GM19023 (cell line): ENCODE results near the gene CENPU.
"Not testable (repeated sequence)": the region's sequence is repeated elsewhere in the genome, so short reads cannot be mapped to it uniquely, and the experiment has no call there.

Experiments used
- ATAC-seq: cut with Tn5 transposase; IDR thresholded peaks from one replicate; pipeline ENCODE4 v1.9.1; 2021; ENCODE audit warnings: mild to moderate bottlenecking, moderate library complexity; ENCODE audit not compliant: unreplicated experiment

Gene CENPU

DNA sequence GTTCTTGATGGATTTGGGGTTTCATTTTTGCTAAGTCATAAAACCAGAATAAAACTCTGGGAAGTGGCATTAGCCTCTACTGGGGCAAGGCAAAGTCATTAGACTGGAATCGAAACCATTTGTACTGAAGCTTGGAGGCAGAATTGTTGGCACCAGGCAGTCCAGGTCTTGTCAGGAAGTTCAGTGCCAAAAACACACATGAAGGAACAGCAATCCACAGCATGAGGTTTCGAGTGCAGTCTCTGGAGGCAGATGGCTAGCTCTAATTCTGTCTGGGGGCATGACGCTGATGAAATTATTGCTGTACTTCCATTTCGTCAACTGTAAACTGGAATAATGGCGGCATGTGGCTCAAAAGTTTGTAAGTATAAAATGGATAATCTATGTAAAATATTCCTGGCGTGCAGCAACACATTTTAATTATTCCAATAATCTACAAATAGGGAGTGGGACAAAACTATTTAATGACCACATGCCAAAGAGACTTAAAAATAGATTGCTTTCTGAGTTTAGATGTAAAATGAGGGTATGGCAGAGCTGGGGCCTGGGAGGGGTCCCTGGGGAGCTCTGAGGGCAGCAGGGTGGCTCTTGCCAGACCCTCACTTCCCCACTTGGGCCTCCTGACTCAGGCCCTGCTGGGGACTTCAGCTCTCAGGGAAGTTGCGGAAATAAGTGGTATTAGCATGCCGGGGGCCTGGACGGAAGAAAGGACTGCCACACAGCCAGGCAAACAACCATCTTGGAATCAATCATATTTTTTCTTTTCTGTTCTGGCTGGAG, 18.8 kb upstream of the CENPU start:
- no peak for ATAC-seq

GRCh38 chr4:184751585-184751956, 17.7 kb upstream of the CENPU start:
- no peak for ATAC-seq

GRCh38 chr4:184750926-184751584, 17.2 kb upstream of the CENPU start:
- ATAC-seq: no peak

DNA sequence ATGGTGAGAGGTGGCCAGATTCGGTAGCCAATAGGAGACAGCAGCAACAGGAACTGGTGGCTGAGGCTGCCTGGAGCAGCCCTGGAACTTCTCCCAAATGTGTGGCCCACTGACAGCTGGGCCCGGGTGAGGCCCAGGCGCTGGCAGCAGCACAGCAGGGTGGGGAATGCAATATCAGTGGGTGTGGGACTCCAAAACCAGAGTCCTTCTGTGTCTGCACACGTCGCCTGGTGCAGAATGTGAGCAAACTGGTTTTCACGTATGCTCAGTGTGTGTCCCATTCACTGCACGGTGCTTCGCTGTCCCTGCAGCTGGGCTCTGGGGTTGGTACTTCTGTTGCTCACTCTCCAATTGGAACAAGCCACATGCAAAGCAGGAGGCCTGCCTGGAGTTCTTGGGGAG, 14.4 kb upstream of the CENPU start:
- ATAC-seq: no peak

- no peak for ATAC-seq
Measured at GRCh38 chr4:184747034-184747830, 13.3 kb upstream of the CENPU start.

- no peak for ATAC-seq
Measured at GRCh38 chr4:184745831-184746795, 12.2 kb upstream of the CENPU start.

DNA sequence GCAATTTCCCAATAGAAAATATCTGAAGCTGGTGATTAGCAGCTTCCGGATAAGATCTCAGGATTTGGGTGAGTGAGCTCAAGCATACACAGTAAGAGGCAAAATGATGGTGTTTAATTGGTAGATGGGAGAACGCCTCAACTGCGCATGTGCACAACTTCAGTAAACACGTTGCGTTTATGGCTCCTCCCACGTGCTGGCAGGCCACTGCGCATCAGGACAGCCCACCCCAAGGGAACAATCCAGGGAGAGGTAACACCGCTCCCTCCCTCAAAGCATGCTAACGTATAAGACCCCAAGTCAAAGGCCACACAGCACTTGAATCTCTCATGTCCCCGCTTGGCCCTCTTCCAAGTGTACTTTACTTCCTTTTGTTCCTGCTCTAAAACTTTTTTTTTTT, 10.3 kb upstream of the CENPU start:
- no peak for ATAC-seq

DNA sequence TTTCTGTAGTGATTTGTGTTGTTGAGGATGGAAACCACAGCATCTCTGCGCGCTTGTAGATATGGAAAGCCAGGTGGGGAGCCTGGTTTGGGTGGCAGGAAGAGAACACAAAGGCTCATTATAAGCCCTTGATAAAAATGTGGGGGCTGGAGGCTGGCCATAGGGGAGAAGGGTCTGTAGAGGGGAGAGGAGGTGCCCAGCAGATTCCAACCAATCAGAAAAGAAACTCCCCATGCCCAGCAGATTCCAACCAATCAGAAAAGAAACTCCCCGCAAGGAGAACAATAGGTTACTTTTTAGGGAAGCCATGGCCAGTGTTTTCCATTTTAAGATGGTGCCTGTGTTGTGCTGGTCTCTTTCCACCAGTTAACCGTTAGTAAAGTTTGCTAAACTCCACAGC, 9.8 kb upstream of the CENPU start:
- no peak for ATAC-seq

DNA sequence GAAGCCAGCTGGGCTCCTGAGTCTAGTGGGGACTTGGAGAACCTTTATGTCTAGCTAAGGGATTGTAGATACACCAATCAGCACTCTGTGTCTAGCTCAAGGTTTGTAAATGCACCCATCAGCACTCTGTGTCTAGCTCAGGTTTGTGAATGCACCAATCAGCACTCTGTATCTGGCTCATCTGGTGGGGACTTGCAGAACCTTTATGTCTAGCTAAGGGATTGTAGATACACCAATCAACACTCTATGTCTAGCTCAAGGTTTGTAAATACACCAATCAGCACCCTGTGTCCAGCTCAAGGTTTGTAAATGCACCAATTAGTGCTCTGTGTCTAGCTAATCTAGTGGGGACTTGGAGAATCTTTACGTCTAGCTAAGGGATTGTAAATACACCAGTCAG, 7.8 kb upstream of the CENPU start:
- not testable (repeated sequence) for ATAC-seq

DNA sequence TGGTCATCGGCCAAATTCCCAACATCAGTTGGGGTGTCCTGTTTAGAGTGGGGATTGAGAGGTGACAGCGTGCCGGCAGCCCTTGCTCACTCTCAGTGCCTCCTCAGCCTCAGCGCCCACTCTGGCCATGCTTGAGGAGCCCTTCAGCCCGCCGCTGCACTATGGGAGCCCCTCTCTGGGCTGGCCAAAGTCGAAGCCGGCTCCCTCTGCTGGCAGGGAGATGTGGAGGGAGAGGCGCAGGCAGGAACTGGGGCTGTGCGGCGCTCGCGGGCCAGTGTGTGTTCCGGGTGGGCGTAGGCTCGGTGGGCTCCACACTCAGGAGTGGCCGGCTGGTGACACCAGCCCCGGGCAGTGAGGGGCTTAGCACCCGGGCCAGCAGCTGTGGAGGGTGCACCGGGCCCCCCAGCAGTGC, 7.1 kb upstream of the CENPU start:
- ATAC-seq: no peak

GRCh38 chr4:184739575-184739974, 5.7 kb upstream of the CENPU start:
- ATAC-seq: not testable (repeated sequence)

DNA sequence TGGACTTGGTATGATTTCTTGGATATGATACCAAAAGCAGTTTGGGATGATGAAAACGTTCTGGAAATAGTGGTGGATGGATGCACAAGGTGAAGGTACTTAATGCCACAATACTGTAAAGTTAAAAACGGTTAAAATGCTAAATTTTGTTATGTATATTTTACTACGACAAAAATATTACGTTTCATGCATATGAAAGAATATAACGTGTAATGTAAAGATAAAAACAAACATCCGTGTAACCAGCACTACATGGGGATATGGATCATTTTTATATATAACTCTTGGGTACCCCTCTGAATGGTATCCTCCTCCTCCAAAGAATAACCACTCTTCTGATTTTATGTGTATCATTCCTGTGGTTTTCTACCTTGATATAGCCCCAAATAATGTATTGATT, 862 bp upstream of the CENPU start:
- no peak for ATAC-seq

DNA sequence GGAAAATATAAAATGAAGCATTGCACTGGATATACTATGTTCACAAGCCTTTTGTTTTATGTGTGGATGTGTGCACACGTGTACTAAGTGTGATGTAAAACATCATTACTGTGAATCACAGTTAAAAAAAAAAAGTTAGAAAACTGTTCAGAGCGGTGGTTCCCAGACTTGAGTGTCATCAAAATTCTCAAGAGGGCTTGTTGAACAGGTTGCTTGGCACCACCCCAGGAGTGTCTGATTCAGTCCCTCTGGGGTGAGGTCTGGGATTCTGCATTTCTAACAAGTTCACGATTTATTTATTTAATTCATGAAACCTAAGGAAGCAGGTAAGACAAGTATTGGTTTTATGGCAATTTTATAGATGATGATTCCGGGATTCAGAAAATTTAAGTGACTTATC, 1.8 kb downstream of the CENPU start:
- ATAC-seq: no peak

GRCh38 chr4:184731056-184731455, 2.8 kb downstream of the CENPU start:
- ATAC-seq: no peak

DNA sequence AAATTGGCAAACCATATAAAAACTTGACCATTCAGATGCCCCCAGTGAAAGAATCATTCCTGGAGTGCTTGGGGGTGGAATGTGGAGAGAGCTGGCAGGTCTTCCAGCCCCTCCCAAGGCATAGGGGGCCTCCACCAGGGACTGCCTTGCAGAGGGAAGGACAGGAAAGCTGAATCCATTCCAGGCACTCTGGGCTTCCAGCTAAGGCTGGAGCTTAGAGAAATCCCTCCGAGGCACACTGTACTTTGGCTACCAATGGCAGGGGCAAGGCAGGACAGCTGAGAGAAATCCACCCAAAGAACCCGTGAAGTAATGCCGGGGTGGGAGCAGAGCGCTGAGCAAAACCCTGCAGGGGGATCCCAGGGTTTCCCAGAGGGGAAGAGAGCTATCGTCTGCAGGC, 4.0 kb downstream of the CENPU start:
- no peak for ATAC-seq

DNA sequence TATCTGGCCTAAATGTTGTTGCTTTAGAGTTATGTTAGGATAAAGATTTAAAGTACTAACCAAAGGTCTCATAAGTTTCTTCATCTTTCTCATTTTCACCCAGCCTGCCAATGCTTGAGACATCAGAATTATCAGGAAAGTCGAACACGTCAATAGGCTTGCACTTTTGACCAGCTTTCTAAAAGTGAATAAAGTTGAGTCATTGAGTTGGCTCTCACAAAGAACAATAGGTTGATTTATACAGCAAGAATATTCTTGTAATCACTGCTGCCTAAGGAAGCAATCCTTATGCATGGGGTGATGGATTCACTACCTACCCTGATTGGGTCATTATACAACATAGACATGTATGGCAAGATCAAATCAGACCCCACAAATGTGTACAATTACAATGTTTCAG, 5.0 kb downstream of the CENPU start:
- no peak for ATAC-seq

DNA sequence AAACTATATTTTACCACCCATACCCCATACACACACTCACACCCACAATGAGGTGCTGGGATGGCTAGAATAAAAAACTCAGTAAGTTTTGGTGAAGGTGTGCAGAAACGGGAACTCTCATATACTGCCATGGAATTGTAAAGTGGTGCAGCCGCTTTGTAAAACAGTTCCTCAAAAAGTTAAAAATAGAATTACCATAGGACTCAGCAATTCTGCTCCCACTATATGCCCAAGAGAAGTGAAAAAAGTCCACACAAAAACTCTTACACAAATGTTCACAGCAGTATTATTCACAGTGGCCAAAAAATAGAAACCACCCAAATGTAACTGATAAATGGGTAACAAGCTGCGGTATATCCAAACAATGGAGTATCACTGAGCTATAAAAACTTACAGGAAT, 6.5 kb downstream of the CENPU start:
- ATAC-seq: no peak

DNA sequence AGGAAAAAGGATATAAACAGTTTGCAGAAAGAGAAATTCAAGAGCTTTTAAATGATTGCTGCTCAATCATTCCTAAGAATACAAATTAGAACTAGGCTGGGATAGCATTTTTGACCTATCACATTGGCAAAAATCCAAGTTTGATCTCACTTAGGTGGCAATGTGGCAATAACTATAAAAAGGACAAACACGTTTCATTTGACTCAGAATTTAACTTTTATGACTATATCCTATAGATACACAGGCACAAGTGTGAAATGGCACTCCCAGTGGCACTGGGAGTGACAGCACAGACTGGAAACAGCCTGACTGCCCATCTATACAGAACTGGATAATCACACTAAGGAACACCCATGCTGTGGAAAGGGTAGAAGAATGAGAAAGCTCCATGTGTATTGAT, 11.1 kb downstream of the CENPU start:
- no peak for ATAC-seq

GRCh38 chr4:184721254-184721653, 12.6 kb downstream of the CENPU start:
- no peak for ATAC-seq

- no peak for ATAC-seq
Measured at GRCh38 chr4:184719407-184719806, 14.5 kb downstream of the CENPU start.

DNA sequence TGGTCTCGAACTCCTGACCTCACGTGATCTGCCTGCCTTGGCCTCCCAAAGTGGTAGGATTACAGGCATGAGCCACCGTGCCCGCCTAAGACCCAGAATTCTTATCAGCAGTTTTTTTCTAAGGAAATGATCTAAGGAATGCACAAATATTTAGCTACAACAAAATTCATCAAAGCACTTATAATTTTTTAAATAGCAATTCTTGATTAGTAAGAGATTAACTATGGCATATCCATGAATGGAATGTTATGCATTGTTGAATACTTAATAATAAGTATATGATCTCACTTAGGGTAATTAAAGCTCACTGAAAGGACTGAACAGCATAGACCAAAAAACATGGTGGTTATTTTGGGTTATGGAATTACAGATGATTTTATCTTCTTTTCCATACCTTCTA, 18.4 kb downstream of the CENPU start:
- no peak for ATAC-seq
